AG04450 (cell line): Measurements from ENCODE around the gene ADORA2B. TPM values are rescaled to one million over a fixed set of nuclear protein-coding genes. Genes with fewer than 3 reads are reported as not detected.
A peak's percentile ranks its signal among the peaks of the same experiment; 100 is the strongest.

Experiments used
- CTCF ChIA-PET: fragments of 300-600, 350-600 bp; formaldehyde crosslinking; extraction: SDS; loops from one replicate; lab custom pipeline; 2022; ENCODE audit warnings: antibody characterized with exemption, inconsistent platforms; lab: Charles Lee
- POLR2A ChIA-PET: fragments of 350-600 bp; formaldehyde crosslinking; extraction: SDS; loops from one replicate; lab custom pipeline; 2021; ENCODE audit warnings: antibody characterized with exemption, inconsistent platforms; lab: Yijun Ruan, JAX
- DNase-seq: peaks from one replicate; pipeline ENCODE4 v3.0.0-alpha.2; 2011; ENCODE audit warnings: low read depth, low spot score
- H3K27ac ChIP-seq: one replicate; pipeline ENCODE4 v1.5.1; 2012; ENCODE audit warnings: low read depth, low read length, control low read depth
- H3K27me3 ChIP-seq: one replicate; pipeline ENCODE4 v1.6.0; 2012; ENCODE audit warnings: low read length; ENCODE audit not compliant: control insufficient read depth, insufficient read depth
- H3K4me3 ChIP-seq: 2 replicates; pipeline ENCODE4 v1.5.1; 2011; ENCODE audit warnings: mild to moderate bottlenecking, low read depth, low read length, control low read depth
- H3K9me3 ChIP-seq: 2 replicates; pipeline ENCODE4 v1.5.1; 2012; ENCODE audit warnings: low read length; ENCODE audit not compliant: control insufficient read depth, insufficient read depth
- CTCF ChIP-seq: IDR thresholded peaks from 2 replicates; pipeline ENCODE4 v1.5.1; 2011; ENCODE audit warnings: low read depth, low read length, control low read depth, inconsistent platforms
- polyA plus RNA-seq: library from polyadenylated mRNA; depleted of rRNA; stranded (reverse); fragments of >200 nt; gene quantifications from 2 replicates; pipeline ENCODE4 v1.2.3, GENCODE V29; 2011

Gene ADORA2B
- polyA plus RNA-seq, 1 experiment, result 14.8 TPM

- DNase-seq, result no peak
- Histone ChIP-seq H3K4me3 (no peak overlapping the region), H3K9me3 (no peaks in the 10 kb centered on the region), H3K27me3 (no peaks in the 10 kb centered on the region), H3K27ac (peak overlapping the region; percentile 87)
- ChIA-PET CTCF (interaction anchor here (0.9 to 1.5 kb wide), 2 partner anchors 12 to 129 kb away, joined by 3 to 5 read pairs; partner anchors contain the start of gene ADORA2B), POLR2A (interaction anchor here (0.6 kb wide), 1 partner anchor 10 kb away, joined by 7 read pairs; no protein-coding TSS in a partner anchor)
- TF ChIP-seq CTCF, result no peak
Observed at GRCh38 chr17:15957608-15958307, 12.8 kb downstream of the ADORA2B start.

- no peak for TF ChIP-seq CTCF
- ChIA-PET CTCF (interaction anchor here (1.5 kb wide), 1 partner anchor 130 kb away, joined by 5 read pairs; no protein-coding TSS in a partner anchor), POLR2A (interaction anchor here (1.3 to 1.6 kb wide), 3 partner anchors 8 to 41 kb away, joined by 9 to 15 read pairs (median 10); partner anchors contain the start of genes TTC19 and ZSWIM7)
- Histone ChIP-seq H3K4me3 (no peak overlapping the region), H3K9me3 (no peaks in the 10 kb centered on the region), H3K27ac (peak overlapping the region; percentile 87), H3K27me3 (no peaks in the 10 kb centered on the region)
- no peak for DNase-seq
Observed at GRCh38 chr17:15958484-15958854, 13.5 kb downstream of the ADORA2B start.

GRCh38 chr17:15963670-15964110 lies 18.8 kb downstream of the ADORA2B start:
- TF ChIP-seq CTCF, result no peak
- Histone ChIP-seq H3K27ac (peak overlapping the region; percentile 47), H3K4me3 (no peak overlapping the region), H3K27me3 (no peaks in the 10 kb centered on the region), H3K9me3 (no peaks in the 10 kb centered on the region)
- no peak for DNase-seq
- POLR2A ChIA-PET, result no interaction called here
- CTCF ChIA-PET, result no interaction called here

- ChIA-PET POLR2A (no interaction called here), CTCF (no interaction called here)
- no peaks in the 10 kb centered on the region for H3K9me3 ChIP-seq
- no peak for TF ChIP-seq CTCF
- no peak overlapping the region for H3K4me3 ChIP-seq
- H3K27ac ChIP-seq, result no peak overlapping the region
- no peak for DNase-seq
- no peaks in the 10 kb centered on the region for H3K27me3 ChIP-seq
Observed at GRCh38 chr17:15965528-15965927, 20.6 kb downstream of the ADORA2B start.

- CTCF ChIA-PET, result no interaction called here
- DNase-seq, result no peak
- no peak overlapping the region for H3K4me3 ChIP-seq
- POLR2A ChIA-PET, result no interaction called here
- H3K27me3 ChIP-seq, result no peaks in the 10 kb centered on the region
- peak overlapping the region; percentile 39 for H3K27ac ChIP-seq
- no peak for TF ChIP-seq CTCF
- no peaks in the 10 kb centered on the region for H3K9me3 ChIP-seq
Observed at GRCh38 chr17:15966183-15966878, 21.4 kb downstream of the ADORA2B start.
